Subcutaneous abdominal adipose tissue (tissue), 5 donors: ENCODE results near the gene ALDOB.

ENCODE experiments used
- H3K27ac ChIP-seq: one replicate; pipeline ENCODE4 v1.7.0; 2013; ENCODE audit warnings: low read depth, mild to moderate bottlenecking, inconsistent platforms, low read length, moderate library complexity
- H3K27me3 ChIP-seq, 5 donors: one replicate each; pipeline ENCODE4 v1.7.0; 2013; ENCODE audit warnings: low read length in 5 of 5, inconsistent platforms in 1 of 5; ENCODE audit not compliant: control insufficient read depth in 5 of 5, insufficient read depth in 4 of 5
- H3K36me3 ChIP-seq, 5 donors: one replicate each; pipeline ENCODE4 v1.7.0; 2013; ENCODE audit warnings: low read length in 5 of 5; ENCODE audit not compliant: control insufficient read depth in 5 of 5, insufficient read depth in 5 of 5
- H3K4me1 ChIP-seq, 5 donors: one replicate each; pipeline ENCODE4 v1.7.0; 2013; ENCODE audit warnings: low read length in 5 of 5, mild to moderate bottlenecking in 3 of 5, moderate library complexity in 1 of 5; ENCODE audit not compliant: control insufficient read depth in 5 of 5, insufficient read depth in 5 of 5
- H3K4me3 ChIP-seq, 5 donors: one replicate each; pipeline ENCODE4 v1.7.0; 2013; ENCODE audit warnings: low read length in 5 of 5, low read depth in 1 of 5
- H3K9ac ChIP-seq, 5 donors: one replicate each; pipeline ENCODE4 v1.7.0; 2013; ENCODE audit warnings: low read length in 5 of 5, mild to moderate bottlenecking in 4 of 5, moderate library complexity in 3 of 5
- H3K9me3 ChIP-seq, 5 donors: one replicate each; pipeline ENCODE4 v1.7.0; 2013; ENCODE audit warnings: low read length in 5 of 5; ENCODE audit not compliant: control insufficient read depth in 5 of 5
- donor health status: healthy.
- donor health status: healthy.
- donor health status: healthy.
- donor health status: healthy.
- donor health status: healthy.

The ALDOB gene

DNA sequence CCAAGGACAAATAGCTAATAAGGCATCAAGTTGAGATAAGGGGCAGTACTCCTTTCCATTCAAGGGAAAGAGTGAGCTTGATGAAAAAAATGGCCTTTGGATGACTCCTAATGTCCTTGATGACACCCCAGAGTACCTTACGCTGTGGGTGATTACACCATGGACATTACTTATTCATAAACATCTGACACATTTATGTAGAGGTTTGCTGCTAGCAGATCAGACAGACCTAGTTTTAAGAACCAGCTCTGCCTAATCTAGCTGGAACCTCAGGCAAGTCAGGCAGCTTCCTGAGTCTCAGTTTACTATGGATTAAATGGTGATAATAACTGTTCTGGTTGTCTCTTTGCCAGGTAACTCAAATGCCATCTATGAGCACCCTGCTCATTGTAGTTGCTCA, 2.8 kb downstream of the ALDOB start:
- no peak overlapping the region for H3K4me3 ChIP-seq
- no peak overlapping the region for H3K27ac ChIP-seq
- no peak overlapping the region for H3K9ac ChIP-seq
- H3K27me3 ChIP-seq = peaks cover 0 to 2% (median 0%) of the 10 kb centered on the region in 5 donors
- H3K4me1 ChIP-seq = no peaks in the 10 kb centered on the region
- H3K36me3 ChIP-seq = no peaks in the 10 kb centered on the region
- no peaks in the 10 kb centered on the region for H3K9me3 ChIP-seq

DNA sequence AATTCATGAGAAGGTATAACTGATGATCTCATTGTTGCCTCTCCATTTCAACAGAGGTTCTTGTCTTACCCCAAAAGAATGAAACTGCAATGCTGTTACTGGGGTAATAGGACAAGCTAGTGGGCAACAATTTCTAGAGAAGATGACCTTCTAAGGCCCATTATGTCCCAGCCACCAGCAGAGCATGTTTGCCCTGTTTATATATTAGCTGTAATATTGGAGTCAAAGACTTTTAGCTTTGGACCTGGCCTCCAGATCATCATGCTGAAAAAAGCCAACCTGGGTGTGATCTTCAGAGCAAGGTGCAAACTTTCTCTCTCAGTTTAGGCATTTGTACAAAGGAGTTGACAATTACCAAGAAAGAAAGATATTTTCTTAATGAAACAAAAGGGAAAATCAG, 3.4 kb downstream of the ALDOB start:
- Histone ChIP-seq H3K27ac (no peak overlapping the region), H3K4me1 (no peaks in the 10 kb centered on the region), H3K4me3 (no peak overlapping the region), H3K36me3 (no peaks in the 10 kb centered on the region), H3K27me3 (peaks cover 0 to 2% (median 0%) of the 10 kb centered on the region in 5 donors), H3K9ac (no peak overlapping the region), H3K9me3 (no peaks in the 10 kb centered on the region)

DNA sequence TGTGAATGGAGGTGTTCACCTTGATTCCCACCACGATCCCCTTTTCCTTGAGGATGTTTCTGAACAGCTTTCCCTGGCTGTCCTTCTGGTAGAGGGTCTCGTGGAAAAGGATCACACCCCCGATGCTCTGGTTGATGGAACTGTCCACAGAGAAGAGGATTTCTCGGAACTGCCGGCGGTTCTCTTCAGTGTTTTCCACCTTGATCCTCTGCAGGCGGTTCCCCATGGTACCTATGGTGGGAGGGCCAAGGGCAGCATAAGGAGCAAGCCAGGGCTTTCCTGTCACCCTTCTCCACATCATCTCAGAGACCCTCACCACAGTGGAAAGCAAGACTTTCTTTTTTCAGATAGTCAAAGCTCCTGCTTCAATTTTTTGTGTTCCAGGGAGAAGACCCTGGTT, 5.8 kb downstream of the ALDOB start:
- no peak overlapping the region for H3K4me3 ChIP-seq
- peaks cover 0 to 2% (median 0%) of the 10 kb centered on the region in 5 donors for H3K27me3 ChIP-seq
- no peak overlapping the region for H3K9ac ChIP-seq
- H3K36me3 ChIP-seq = no peaks in the 10 kb centered on the region
- no peaks in the 10 kb centered on the region for H3K4me1 ChIP-seq
- no peaks in the 10 kb centered on the region for H3K9me3 ChIP-seq
- H3K27ac ChIP-seq = no peak overlapping the region

DNA sequence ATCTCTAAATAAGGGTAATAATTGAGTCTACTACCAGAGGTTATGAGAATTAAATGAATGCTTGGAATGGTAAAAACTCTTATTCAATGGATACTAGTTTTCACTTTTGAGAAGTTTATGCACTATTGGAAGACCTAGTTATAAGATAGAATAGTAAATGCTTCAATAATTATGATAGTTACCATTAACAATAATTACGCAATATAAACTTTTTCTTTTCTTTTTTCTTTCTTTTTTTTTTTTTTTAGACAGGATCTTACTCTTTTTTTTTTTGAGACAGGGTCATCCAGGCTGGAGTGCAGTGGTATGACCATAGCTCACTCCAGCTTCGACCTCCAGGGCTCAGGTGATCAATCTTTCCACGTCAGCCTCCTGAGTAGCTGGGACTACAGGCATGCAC, 6.7 kb downstream of the ALDOB start:
- H3K27ac ChIP-seq = no peak overlapping the region
- H3K9me3 ChIP-seq = no peaks in the 10 kb centered on the region
- no peaks in the 10 kb centered on the region for H3K4me1 ChIP-seq
- peaks cover 0 to 2% (median 0%) of the 10 kb centered on the region in 5 donors for H3K27me3 ChIP-seq
- no peak overlapping the region for H3K4me3 ChIP-seq
- no peak overlapping the region for H3K9ac ChIP-seq
- H3K36me3 ChIP-seq = no peaks in the 10 kb centered on the region

DNA sequence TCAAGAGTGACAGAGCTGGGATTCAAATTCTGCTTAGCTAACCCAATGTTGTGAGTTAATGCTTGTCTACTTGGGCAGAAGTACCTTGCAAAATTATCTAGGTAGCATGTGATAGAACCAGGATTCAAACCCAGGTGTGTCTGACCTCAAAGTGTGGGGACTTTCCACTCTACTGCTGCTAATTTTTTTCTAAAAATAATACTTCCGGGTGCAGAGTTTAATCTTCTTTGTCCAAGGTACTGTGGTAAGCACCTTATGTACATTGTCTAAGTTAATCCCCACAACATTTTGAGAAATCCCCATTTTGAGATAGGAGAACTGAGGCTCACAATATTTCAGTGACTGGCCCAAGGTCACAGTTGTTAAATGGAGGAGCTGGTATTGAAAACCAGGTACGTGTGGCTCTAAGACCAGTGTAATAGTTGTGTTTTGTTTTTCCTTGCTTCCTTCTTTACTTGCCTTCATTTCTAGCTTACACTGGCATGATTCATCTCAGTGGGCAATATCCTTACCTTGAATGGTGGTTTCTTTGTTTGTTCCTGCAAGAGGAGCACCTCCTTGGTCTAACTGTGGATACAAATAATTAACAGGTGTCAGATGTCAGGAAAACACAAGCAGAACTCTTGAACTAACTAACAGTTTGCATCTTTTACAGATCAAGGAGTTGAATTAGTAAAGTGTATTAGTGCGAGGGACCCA, 7.5 kb downstream of the ALDOB start:
- Histone ChIP-seq H3K4me3 (no peak overlapping the region), H3K4me1 (no peaks in the 10 kb centered on the region), H3K9me3 (peaks cover 0 to 4% (median 0%) of the 10 kb centered on the region in 5 donors), H3K27me3 (peaks cover 0 to 2% (median 0%) of the 10 kb centered on the region in 5 donors), H3K27ac (no peak overlapping the region), H3K36me3 (no peaks in the 10 kb centered on the region), H3K9ac (no peak overlapping the region)

DNA sequence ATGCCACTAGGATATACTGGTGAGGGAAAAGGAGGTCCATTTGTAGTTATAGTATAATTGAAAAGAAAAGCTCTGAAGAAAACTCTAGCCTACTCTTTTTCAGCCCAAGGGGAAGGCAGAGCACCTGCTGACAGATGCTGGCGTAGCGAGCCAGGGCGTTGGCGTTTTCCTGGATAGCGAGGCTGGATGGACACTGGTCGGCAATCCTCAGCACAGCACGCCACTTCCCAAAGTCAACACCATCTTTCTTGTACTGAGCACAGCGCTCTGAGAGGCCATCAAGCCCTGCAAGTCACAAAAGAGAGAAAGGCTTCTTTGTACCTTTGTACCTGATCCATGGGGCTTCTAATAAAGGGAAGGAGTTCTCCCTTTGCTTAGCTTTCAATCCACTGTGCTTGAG, 8.2 kb downstream of the ALDOB start:
- H3K9ac ChIP-seq = no peak overlapping the region
- H3K9me3 ChIP-seq = peaks cover 0 to 4% (median 0%) of the 10 kb centered on the region in 5 donors
- H3K36me3 ChIP-seq = no peaks in the 10 kb centered on the region
- H3K27me3 ChIP-seq = peaks cover 0 to 2% (median 0%) of the 10 kb centered on the region in 5 donors
- H3K4me1 ChIP-seq = no peaks in the 10 kb centered on the region
- no peak overlapping the region for H3K4me3 ChIP-seq
- H3K27ac ChIP-seq = no peak overlapping the region

DNA sequence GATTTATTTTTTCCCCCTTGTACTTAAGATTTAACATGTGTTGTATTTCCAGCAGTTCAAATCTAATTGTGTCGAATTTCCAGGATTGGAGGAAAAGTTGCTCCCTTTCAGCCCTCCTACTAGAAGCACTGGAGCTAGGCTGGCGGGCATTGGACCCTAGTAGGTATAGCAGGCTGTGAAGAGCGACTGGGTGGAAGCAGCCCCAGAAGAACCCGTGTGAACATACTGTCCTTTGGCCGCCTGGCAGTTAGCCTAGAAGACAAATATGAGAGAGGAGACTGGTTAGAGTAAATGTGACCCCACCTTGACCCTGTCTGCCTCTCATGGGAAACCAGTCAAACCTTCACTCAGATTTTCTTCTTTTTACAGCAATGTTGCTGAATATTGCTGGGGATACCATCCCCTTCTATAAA, 13.9 kb downstream of the ALDOB start:
- H3K4me1 ChIP-seq = no peaks in the 10 kb centered on the region
- H3K27me3 ChIP-seq = no peaks in the 10 kb centered on the region
- peaks cover 4 to 34% (median 20%) of the 10 kb centered on the region in 5 donors for H3K9me3 ChIP-seq
- peaks cover 0 to 5% (median 0%) of the 10 kb centered on the region in 5 donors for H3K36me3 ChIP-seq
- H3K27ac ChIP-seq = no peak overlapping the region
- H3K4me3 ChIP-seq = no peak overlapping the region
- H3K9ac ChIP-seq = no peak overlapping the region

DNA sequence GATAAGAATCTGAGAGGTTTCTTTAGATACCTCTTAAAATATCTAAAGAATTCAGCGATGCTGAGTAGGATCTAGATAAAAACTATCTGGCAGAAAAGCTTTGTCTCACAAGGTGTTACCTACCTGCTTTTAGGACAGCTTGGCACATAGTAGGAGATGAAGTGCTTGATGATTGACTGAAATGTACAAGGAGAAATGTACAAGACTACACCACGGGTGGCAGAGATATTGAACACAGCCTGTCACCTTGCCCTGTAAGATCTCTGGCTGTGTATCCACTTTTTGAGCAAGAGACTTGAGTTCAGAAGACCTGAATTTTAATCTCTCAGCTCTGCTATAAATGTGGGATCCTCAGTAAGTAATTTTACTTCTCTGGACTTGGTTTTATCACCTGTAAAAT, 15.7 kb downstream of the ALDOB start:
- Histone ChIP-seq H3K27ac (no peak overlapping the region), H3K4me3 (no peak overlapping the region), H3K36me3 (peaks cover 0 to 5% (median 0%) of the 10 kb centered on the region in 5 donors), H3K9ac (no peak overlapping the region), H3K4me1 (no peaks in the 10 kb centered on the region), H3K27me3 (no peaks in the 10 kb centered on the region), H3K9me3 (peaks cover 7 to 46% (median 30%) of the 10 kb centered on the region in 5 donors)

DNA sequence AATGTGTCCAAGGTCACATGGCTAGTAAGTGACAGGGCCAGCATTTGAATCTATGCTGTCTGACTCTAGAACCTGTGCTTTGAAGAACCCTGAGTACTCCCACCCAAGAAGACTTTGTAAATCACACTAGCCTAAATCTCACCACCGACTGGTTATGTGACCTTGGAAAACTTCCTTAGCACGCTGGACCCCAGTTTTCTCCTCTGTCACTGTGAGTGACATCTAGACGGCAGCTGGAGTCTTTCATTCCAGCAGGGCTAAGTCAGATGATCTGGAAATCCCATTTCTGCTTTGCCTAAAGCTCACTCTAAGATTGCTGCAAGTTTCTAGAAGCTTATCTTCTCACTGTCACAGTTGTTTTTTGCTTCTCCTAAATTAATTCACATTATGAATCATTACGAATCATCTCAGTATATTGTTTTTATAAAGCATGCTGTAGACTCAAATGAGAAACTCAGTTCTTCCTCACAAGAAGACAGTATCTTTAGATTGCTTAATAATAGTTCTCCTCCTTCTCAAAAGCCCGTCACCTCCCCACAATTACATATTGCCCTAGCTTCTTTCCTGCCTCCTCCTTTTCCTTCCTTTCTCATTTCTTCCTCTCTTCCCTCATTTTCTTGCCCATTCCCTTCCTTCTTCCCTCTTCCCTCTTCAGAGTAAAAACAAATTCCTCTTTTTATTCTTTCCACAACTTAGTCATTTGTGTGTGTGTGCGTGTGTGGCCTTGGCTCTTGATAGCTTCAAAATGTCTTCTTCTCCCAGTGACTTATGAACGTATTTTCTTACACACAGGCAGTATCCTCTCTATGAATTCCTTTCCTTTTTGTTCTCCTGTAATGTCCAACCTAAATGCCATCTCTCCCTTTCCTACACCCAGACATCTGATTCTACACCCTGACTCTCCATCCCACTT, 16.8 kb downstream of the ALDOB start:
- Histone ChIP-seq H3K4me3 (no peak overlapping the region), H3K9ac (no peak overlapping the region), H3K4me1 (no peaks in the 10 kb centered on the region), H3K9me3 (peaks cover 11 to 54% (median 37%) of the 10 kb centered on the region in 5 donors), H3K27ac (no peak overlapping the region), H3K36me3 (peaks cover 0 to 5% (median 0%) of the 10 kb centered on the region in 5 donors), H3K27me3 (no peaks in the 10 kb centered on the region)

DNA sequence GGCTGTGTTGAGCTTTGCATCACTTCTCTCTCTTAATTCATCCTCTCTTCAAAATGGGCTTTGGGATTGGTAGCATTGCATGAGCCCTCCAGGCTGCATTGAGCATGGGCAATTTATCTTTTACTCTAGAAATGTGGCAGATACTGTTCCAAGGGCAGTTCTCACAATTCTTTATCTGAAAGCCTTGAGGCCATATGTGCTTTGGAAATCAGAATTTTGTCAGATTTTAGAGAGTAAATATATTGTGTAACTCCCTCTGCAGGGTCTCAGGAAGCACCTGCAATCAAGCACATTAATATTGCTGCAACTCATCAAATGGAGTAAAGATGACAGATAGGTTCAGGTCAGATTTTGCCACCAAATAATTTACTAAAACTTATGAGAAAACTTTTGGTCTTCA, 17.6 kb downstream of the ALDOB start:
- H3K27me3 ChIP-seq = no peaks in the 10 kb centered on the region
- H3K9ac ChIP-seq = no peak overlapping the region
- H3K4me3 ChIP-seq = no peak overlapping the region
- H3K36me3 ChIP-seq = peaks cover 0 to 5% (median 0%) of the 10 kb centered on the region in 5 donors
- H3K4me1 ChIP-seq = no peaks in the 10 kb centered on the region
- no peak overlapping the region for H3K27ac ChIP-seq
- peaks cover 19 to 58% (median 45%) of the 10 kb centered on the region in 5 donors for H3K9me3 ChIP-seq
